ENCODE measurements around the gene RABAC1. TPM values are rescaled to one million over a fixed set of nuclear protein-coding genes. Genes with fewer than 3 reads are reported as not detected.
A peak's percentile ranks its signal among the peaks of the same experiment; 100 is the strongest.

RABAC1 gene
- total RNA-seq, 1 donor from 2014 or later, result 146 TPM

GRCh38 chr19:41910240-41910991, 48.7 kb downstream of the RABAC1 start:
- Mint-ChIP-seq H3K27me3 (ENCODE audit: unreplicated experiment) (peaks cover 34% of the 10 kb centered on the region), H3K27ac (ENCODE audit: unreplicated experiment) (peak overlapping the region; percentile 32), H3K4me3 (ENCODE audit: unreplicated experiment) (peak overlapping the region; percentile 26), H3K36me3 (ENCODE audit: low read depth, unreplicated experiment) (peaks cover 26% of the 10 kb centered on the region), H3K4me1 (ENCODE audit: unreplicated experiment) (peaks cover 21% of the 10 kb centered on the region), H3K9me3 (ENCODE audit: unreplicated experiment) (no peaks in the 10 kb centered on the region)
- DNase-seq (ENCODE audit: low spot score), result no peak
- TF ChIP-seq, protein P1, sequence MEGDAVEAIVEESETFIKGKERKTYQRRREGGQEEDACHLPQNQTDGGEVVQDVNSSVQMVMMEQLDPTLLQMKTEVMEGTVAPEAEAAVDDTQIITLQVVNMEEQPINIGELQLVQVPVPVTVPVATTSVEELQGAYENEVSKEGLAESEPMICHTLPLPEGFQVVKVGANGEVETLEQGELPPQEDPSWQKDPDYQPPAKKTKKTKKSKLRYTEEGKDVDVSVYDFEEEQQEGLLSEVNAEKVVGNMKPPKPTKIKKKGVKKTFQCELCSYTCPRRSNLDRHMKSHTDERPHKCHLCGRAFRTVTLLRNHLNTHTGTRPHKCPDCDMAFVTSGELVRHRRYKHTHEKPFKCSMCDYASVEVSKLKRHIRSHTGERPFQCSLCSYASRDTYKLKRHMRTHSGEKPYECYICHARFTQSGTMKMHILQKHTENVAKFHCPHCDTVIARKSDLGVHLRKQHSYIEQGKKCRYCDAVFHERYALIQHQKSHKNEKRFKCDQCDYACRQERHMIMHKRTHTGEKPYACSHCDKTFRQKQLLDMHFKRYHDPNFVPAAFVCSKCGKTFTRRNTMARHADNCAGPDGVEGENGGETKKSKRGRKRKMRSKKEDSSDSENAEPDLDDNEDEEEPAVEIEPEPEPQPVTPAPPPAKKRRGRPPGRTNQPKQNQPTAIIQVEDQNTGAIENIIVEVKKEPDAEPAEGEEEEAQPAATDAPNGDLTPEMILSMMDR (IDR thresholded peaks at IDR 0.05; ENCODE audit: unreplicated experiment), result no peak

- DNase-seq (ENCODE audit: low spot score), result no peak
- no peaks in the 10 kb centered on the region for H3K9me3 Mint-ChIP-seq (ENCODE audit: unreplicated experiment)
- no peak overlapping the region for H3K27ac Mint-ChIP-seq (ENCODE audit: unreplicated experiment)
- TF ChIP-seq, protein P1 (IDR thresholded peaks at IDR 0.05; ENCODE audit: unreplicated experiment), result no peak
- H3K4me3 Mint-ChIP-seq (ENCODE audit: unreplicated experiment), result no peak overlapping the region
- H3K36me3 Mint-ChIP-seq (ENCODE audit: low read depth, unreplicated experiment), result peaks cover 33% of the 10 kb centered on the region
- H3K27me3 Mint-ChIP-seq (ENCODE audit: unreplicated experiment), result peaks cover 34% of the 10 kb centered on the region
- peaks cover 21% of the 10 kb centered on the region for H3K4me1 Mint-ChIP-seq (ENCODE audit: unreplicated experiment)
These were observed 49.4 kb downstream of the RABAC1 start for GRCh38 chr19:41909706-41910105.

GRCh38 chr19:41908724-41909464, 50.2 kb downstream of the RABAC1 start:
- H3K4me1 Mint-ChIP-seq (ENCODE audit: unreplicated experiment), result peaks cover 19% of the 10 kb centered on the region

DNA sequence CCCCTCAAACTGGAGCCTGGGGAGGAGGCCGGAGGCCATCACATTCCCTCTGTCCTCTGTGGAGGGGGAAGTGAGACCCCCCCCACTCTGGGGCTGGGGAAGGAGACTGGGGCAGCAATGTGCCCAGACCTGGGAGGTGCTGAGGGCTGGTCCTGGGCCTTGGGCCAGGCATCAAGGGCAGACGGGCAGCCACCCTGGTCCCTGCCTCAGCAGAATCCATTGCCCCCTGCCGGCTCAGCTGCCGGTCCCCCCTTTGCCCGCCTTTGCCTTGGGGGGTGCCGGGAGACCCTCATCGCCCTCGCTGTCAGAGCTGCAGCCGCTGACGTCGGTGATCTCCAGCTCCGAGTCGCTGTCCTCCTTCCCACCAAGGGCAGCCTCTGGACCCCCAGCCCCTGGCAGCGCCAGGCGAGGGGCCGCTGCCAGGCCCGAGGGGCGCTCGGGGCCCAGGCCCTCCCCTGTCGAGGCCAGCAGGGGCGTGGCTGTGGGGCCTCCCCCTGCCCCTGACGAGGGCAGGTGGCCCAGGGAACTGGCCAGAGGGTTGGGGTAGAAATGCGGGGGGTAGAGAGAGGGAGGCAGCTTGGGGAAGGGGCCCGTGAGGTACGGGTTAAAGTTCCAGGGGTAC, 51.0 kb downstream of the RABAC1 start:
- Mint-ChIP-seq H3K27me3 (ENCODE audit: unreplicated experiment) (peaks cover 30% of the 10 kb centered on the region), H3K4me3 (ENCODE audit: unreplicated experiment) (no peak overlapping the region), H3K27ac (ENCODE audit: unreplicated experiment) (no peak overlapping the region), H3K4me1 (ENCODE audit: unreplicated experiment) (peaks cover 19% of the 10 kb centered on the region), H3K36me3 (ENCODE audit: low read depth, unreplicated experiment) (peaks cover 40% of the 10 kb centered on the region), H3K9me3 (ENCODE audit: unreplicated experiment) (no peaks in the 10 kb centered on the region)
- TF ChIP-seq, protein P1 (IDR thresholded peaks at IDR 0.05; ENCODE audit: unreplicated experiment), result no peak
- DNase-seq (ENCODE audit: low spot score), result no peak

More at GRCh38 chr19:41908724-41909464, 50.2 kb downstream of the RABAC1 start:
- H3K4me3 Mint-ChIP-seq (ENCODE audit: unreplicated experiment), result no peak overlapping the region
- H3K36me3 Mint-ChIP-seq (ENCODE audit: low read depth, unreplicated experiment), result peaks cover 40% of the 10 kb centered on the region
- TF ChIP-seq, protein P1 (IDR thresholded peaks at IDR 0.05; ENCODE audit: unreplicated experiment), result no peak
- no peaks in the 10 kb centered on the region for H3K9me3 Mint-ChIP-seq (ENCODE audit: unreplicated experiment)
- no peak overlapping the region for H3K27ac Mint-ChIP-seq (ENCODE audit: unreplicated experiment)
- H3K27me3 Mint-ChIP-seq (ENCODE audit: unreplicated experiment), result peaks cover 32% of the 10 kb centered on the region
- DNase-seq (ENCODE audit: low spot score), result no peak

All from endothelial cell (in vitro differentiated cells).